ENCODE results near the gene CDC25B. TPM values are rescaled to one million over a fixed set of nuclear protein-coding genes. Genes with fewer than 3 reads are reported as not detected.

CDC25B gene
- total and polyA plus RNA-seq, 2 experiments from 2014 or later, result 15.1 to 21.9 TPM

DNA sequence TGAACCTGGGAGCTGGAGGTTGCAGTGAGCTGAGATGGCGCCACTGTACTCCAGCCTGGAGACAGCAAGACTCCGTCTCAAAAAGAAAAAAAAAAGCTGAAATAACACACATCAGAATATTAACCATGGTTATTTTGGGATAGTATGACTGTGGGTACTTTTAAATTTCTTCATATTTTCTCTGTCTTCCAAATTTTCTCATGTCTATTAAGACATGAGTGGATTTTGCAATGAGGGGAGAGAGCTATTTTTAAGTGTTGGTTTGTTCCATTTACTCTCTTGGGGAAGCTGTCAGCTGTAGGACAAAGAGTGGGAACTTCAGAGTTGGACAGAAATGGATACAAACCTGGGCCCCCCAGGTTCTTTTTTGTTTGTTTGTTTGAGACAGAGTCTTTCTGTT lies 38.8 kb upstream of the CDC25B start:
- Histone ChIP-seq H3K36me3 (replicated peaks; ENCODE audit: insufficient read depth, low read depth) (no peaks in the 10 kb centered on the region), H3K79me2 (no peaks in the 10 kb centered on the region), H3K9me3 (ENCODE audit: low read depth) (no peaks in the 10 kb centered on the region), H3K4me1 (ENCODE audit: insufficient read depth) (no peaks in the 10 kb centered on the region), H4K20me1 (ENCODE audit: insufficient read depth, poor library complexity, severe bottlenecking) (no peaks in the 10 kb centered on the region), H2AFZ (no peak overlapping the region), H3K4me2 (no peak overlapping the region), H3K27me3 (no peaks in the 10 kb centered on the region), H3K4me3 (no peak overlapping the region), H3K27ac (no peak overlapping the region), H3K9me2 (replicated peaks; ENCODE audit: insufficient read depth) (no peaks in the 10 kb centered on the region)
- 94% methylated on average over 2 of the region's 2 CpGs for WGBS (ENCODE audit: low lambda C conversion rate, missing lambda C conversion rate)
- TF ChIP-seq EZH2 (IDR thresholded peaks at IDR 0.05; ENCODE audit: borderline replicate concordance) (no peak), EZH2phosphoT487 (IDR thresholded peaks at IDR 0.05; ENCODE audit: low read depth, severe bottlenecking, unreplicated experiment) (no peak), CTCF (IDR thresholded peaks at IDR 0.05; ENCODE audit: poor library complexity) (no peak)
- no peak for DNase-seq (ENCODE audit: low spot score)

DNA sequence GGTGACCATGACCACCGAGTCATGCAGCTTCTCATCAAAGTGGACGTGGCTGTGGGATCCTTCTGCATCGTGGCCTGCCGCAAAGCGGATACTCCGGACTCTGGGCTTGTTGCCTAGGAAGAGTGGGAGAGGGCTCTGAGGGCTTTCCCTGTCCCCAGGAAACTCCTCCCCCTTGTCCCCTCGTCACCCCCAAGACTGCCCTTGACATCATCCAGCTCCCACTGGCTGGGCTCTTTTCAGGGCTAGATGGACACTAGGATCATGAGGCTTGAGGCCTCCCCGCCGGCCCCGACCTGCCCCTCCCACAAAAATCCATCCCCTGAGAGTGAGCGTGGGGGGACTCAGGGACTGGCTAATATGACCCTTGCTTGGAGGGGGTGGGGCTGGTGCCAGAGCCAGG lies 37.5 kb upstream of the CDC25B start:
- no peak for DNase-seq (ENCODE audit: low spot score)
- no peaks in the 10 kb centered on the region for H3K4me1 ChIP-seq (ENCODE audit: insufficient read depth)
- H3K4me2 ChIP-seq, result no peak overlapping the region
- no peaks in the 10 kb centered on the region for H3K9me3 ChIP-seq (ENCODE audit: low read depth)
- no peaks in the 10 kb centered on the region for H3K79me2 ChIP-seq
- 91% methylated on average over 10 of the region's 11 CpGs for WGBS (ENCODE audit: low lambda C conversion rate, missing lambda C conversion rate)
- no peak overlapping the region for H2AFZ ChIP-seq
- H3K36me3 ChIP-seq (replicated peaks; ENCODE audit: insufficient read depth, low read depth), result no peaks in the 10 kb centered on the region
- H3K4me3 ChIP-seq, result no peak overlapping the region
- H3K9me2 ChIP-seq (replicated peaks; ENCODE audit: insufficient read depth), result no peaks in the 10 kb centered on the region
- no peak overlapping the region for H3K27ac ChIP-seq
- H3K27me3 ChIP-seq, result no peaks in the 10 kb centered on the region
- TF ChIP-seq EZH2 (IDR thresholded peaks at IDR 0.05; ENCODE audit: borderline replicate concordance) (no peak), CTCF (IDR thresholded peaks at IDR 0.05; ENCODE audit: poor library complexity) (no peak), EZH2phosphoT487 (IDR thresholded peaks at IDR 0.05; ENCODE audit: low read depth, severe bottlenecking, unreplicated experiment) (no peak)
- H4K20me1 ChIP-seq (ENCODE audit: insufficient read depth, poor library complexity, severe bottlenecking), result no peaks in the 10 kb centered on the region

DNA sequence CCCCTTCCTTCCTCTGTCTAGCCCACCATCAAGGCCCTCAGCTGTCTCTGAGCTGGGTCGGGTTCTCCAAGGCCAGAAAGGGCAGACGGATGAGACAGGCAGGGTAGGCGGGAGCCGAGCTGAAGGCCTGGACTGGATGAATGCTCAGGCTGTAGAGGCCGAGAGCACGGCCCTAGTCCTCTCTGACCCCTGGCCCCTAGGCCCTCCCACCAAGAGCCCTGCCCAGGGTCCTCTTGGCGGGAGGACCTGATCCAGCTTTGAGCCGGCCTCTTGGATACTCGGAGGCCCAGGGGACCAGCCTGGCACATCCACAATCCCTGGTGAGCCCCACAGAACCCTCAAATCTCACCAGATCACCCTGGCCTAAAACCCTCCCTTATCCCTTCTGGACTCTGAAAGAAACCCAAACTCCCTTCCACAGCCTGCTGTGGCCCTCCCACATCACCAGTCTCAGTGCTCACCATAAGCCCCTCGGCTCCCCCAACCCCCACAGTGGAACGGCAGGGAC lies 36.7 kb upstream of the CDC25B start:
- no peaks in the 10 kb centered on the region for H4K20me1 ChIP-seq (ENCODE audit: insufficient read depth, poor library complexity, severe bottlenecking)
- H3K4me1 ChIP-seq (ENCODE audit: insufficient read depth), result no peaks in the 10 kb centered on the region
- DNase-seq (ENCODE audit: low spot score), result no peak
- H3K9me2 ChIP-seq (replicated peaks; ENCODE audit: insufficient read depth), result no peaks in the 10 kb centered on the region
- H3K9me3 ChIP-seq (ENCODE audit: low read depth), result no peaks in the 10 kb centered on the region
- no peaks in the 10 kb centered on the region for H3K79me2 ChIP-seq
- no peaks in the 10 kb centered on the region for H3K27me3 ChIP-seq
- no peak overlapping the region for H3K27ac ChIP-seq
- H3K4me2 ChIP-seq, result no peak overlapping the region
- TF ChIP-seq EZH2 (IDR thresholded peaks at IDR 0.05; ENCODE audit: borderline replicate concordance) (no peak), CTCF (IDR thresholded peaks at IDR 0.05; ENCODE audit: poor library complexity) (no peak), EZH2phosphoT487 (IDR thresholded peaks at IDR 0.05; ENCODE audit: low read depth, severe bottlenecking, unreplicated experiment) (no peak)
- no peak overlapping the region for H3K4me3 ChIP-seq
- WGBS (ENCODE audit: low lambda C conversion rate, missing lambda C conversion rate), result 90% methylated on average over 11 of the region's 11 CpGs
- H2AFZ ChIP-seq, result no peak overlapping the region
- no peaks in the 10 kb centered on the region for H3K36me3 ChIP-seq (replicated peaks; ENCODE audit: insufficient read depth, low read depth)

GRCh38 chr20:3759884-3760283 lies 36.2 kb upstream of the CDC25B start:
- H3K9me3 ChIP-seq (ENCODE audit: low read depth), result no peaks in the 10 kb centered on the region
- H2AFZ ChIP-seq, result no peak overlapping the region
- no peak overlapping the region for H3K27ac ChIP-seq
- H3K27me3 ChIP-seq, result no peaks in the 10 kb centered on the region
- no peak overlapping the region for H3K4me2 ChIP-seq
- H3K79me2 ChIP-seq, result no peaks in the 10 kb centered on the region
- no peak overlapping the region for H3K4me3 ChIP-seq
- H3K4me1 ChIP-seq (ENCODE audit: insufficient read depth), result no peaks in the 10 kb centered on the region
- TF ChIP-seq EZH2 (IDR thresholded peaks at IDR 0.05; ENCODE audit: borderline replicate concordance) (no peak), CTCF (IDR thresholded peaks at IDR 0.05; ENCODE audit: poor library complexity) (no peak), EZH2phosphoT487 (IDR thresholded peaks at IDR 0.05; ENCODE audit: low read depth, severe bottlenecking, unreplicated experiment) (no peak)
- no peaks in the 10 kb centered on the region for H3K9me2 ChIP-seq (replicated peaks; ENCODE audit: insufficient read depth)
- 94% methylated on average over 11 of the region's 11 CpGs for WGBS (ENCODE audit: low lambda C conversion rate, missing lambda C conversion rate)
- no peaks in the 10 kb centered on the region for H3K36me3 ChIP-seq (replicated peaks; ENCODE audit: insufficient read depth, low read depth)
- no peaks in the 10 kb centered on the region for H4K20me1 ChIP-seq (ENCODE audit: insufficient read depth, poor library complexity, severe bottlenecking)
- no peak for DNase-seq (ENCODE audit: low spot score)
